ENCODE data around the gene EDDM3A. TPM values are rescaled to one million over a fixed set of nuclear protein-coding genes. Genes with fewer than 3 reads are reported as not detected.
A peak's percentile ranks its signal among the peaks of the same experiment; 100 is the strongest.
"Not testable (repeated sequence)": the region's sequence is repeated elsewhere in the genome, so short reads cannot be mapped to it uniquely, and the experiment has no call there.

EDDM3A gene
- total and polyA plus RNA-seq, 12 donors: not detected

DNA sequence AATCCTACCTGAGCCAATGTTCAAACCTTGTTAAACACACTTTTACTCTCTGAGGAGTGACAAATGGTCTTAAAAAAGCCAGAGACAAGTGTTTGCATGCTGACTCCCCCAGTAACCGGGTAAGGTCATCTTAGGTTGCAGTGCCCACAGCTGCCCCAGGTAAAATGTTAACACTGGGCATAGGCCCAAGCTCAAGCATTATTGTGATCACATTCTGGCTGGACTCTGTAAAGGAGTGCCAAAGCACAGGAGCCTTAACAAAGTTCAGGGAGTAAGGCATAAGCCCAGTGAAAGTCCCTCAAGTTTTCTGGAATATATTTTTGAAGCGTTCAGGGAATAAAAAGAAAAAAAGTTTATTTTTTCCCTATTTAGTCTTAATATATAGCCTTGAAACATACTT lies 8.6 kb downstream of the EDDM3A start:
- H3K9me3 ChIP-seq (replicated peaks in 1 of 3): no peaks in the 10 kb centered on the region
- H3K4me1 ChIP-seq (replicated peaks in 1 of 2): no peaks in the 10 kb centered on the region
- H3K36me3 ChIP-seq (replicated peaks in 1 of 2): no peaks in the 10 kb centered on the region
- no peak overlapping the region for H3K27ac ChIP-seq
- WGBS, 4 donors: 69 to 88% (median 74%) methylated on average over 2 of the region's 2 CpGs
- H3K4me3 ChIP-seq: no peak overlapping the region
- intact Hi-C loops (cut with DNase I): no loop called here
- DNase-seq: no peak
- H3K27me3 ChIP-seq: no peaks in the 10 kb centered on the region
- TF ChIP-seq CTCF (IDR thresholded peaks at IDR 0.05) (no peak), POLR2A (IDR thresholded peaks at IDR 0.05) (no peak)

- no peak for DNase-seq
- Histone ChIP-seq H3K27ac (no peak overlapping the region), H3K27me3 (no peaks in the 10 kb centered on the region), H3K4me3 (no peak overlapping the region), H3K4me1 (replicated peaks in 1 of 2) (no peaks in the 10 kb centered on the region), H3K9me3 (replicated peaks in 1 of 3) (no peaks in the 10 kb centered on the region), H3K36me3 (replicated peaks in 1 of 2) (no peaks in the 10 kb centered on the region)
- no peak for TF ChIP-seq POLR2A (IDR thresholded peaks at IDR 0.05)
- TF ChIP-seq CTCF (IDR thresholded peaks at IDR 0.05): no peak
- WGBS, 4 donors: 60 to 92% (median 72%) methylated on average over 5 to 6 of the region's 6 CpGs
- intact Hi-C loops (cut with DNase I): no loop called here
Observed at GRCh38 chr14:20755037-20755436, 9.3 kb downstream of the EDDM3A start.

- WGBS, 4 donors: 49 to 57% (median 56%) methylated on average over 4 of the region's 4 CpGs
- peak in 5 of 7 donors; percentile 22 to 55 (median 28) for DNase-seq
- peak in 4 of 6 experiments; percentile 15 to 30 (median 22) for TF ChIP-seq CTCF (IDR thresholded peaks at IDR 0.05)
- TF ChIP-seq POLR2A (IDR thresholded peaks at IDR 0.05): no peak
- intact Hi-C loops (cut with DNase I): no loop called here
- Histone ChIP-seq H3K36me3 (replicated peaks in 1 of 2) (no peaks in the 10 kb centered on the region), H3K9me3 (replicated peaks in 1 of 3) (no peaks in the 10 kb centered on the region), H3K4me1 (replicated peaks in 1 of 2) (no peaks in the 10 kb centered on the region), H3K27ac (no peak overlapping the region), H3K27me3 (no peaks in the 10 kb centered on the region), H3K4me3 (no peak overlapping the region)
Observed at GRCh38 chr14:20757965-20758364, 12.3 kb downstream of the EDDM3A start.

- H3K36me3 ChIP-seq (replicated peaks in 1 of 2); H3K27me3 ChIP-seq; intact Hi-C loops (cut with DNase I); H3K4me3 ChIP-seq; H3K9me3 ChIP-seq (replicated peaks in 1 of 3); H3K4me1 ChIP-seq (replicated peaks in 1 of 2); DNase-seq; H3K27ac ChIP-seq: not testable (repeated sequence)
- 88 to 95% (median 91%) methylated on average over 5 of the region's 5 CpGs for WGBS, 4 donors
Observed at GRCh38 chr14:20759465-20759864, 13.8 kb downstream of the EDDM3A start.

GRCh38 chr14:20760950-20761349 lies 15.3 kb downstream of the EDDM3A start:
- DNase-seq: no peak
- Histone ChIP-seq H3K4me1 (replicated peaks in 1 of 2) (no peaks in the 10 kb centered on the region), H3K36me3 (replicated peaks in 1 of 2) (no peaks in the 10 kb centered on the region), H3K9me3 (replicated peaks in 1 of 3) (no peaks in the 10 kb centered on the region), H3K27me3 (no peaks in the 10 kb centered on the region), H3K27ac (no peak overlapping the region), H3K4me3 (no peak overlapping the region)
- intact Hi-C loops (cut with DNase I): no loop called here
- TF ChIP-seq POLR2A (IDR thresholded peaks at IDR 0.05) (no peak), CTCF (IDR thresholded peaks at IDR 0.05) (no peak)
